ENCODE data around the gene FABP1. TPM values are rescaled to one million over a fixed set of nuclear protein-coding genes. Genes with fewer than 3 reads are reported as not detected.

The FABP1 gene
- total and polyA plus RNA-seq, 9 of the 15 experiments (the other 6 are each of a cell fraction or from before 2014, with no cell fraction given) = 0.64 TPM; not detected in 8

GRCh38 chr2:88148929-88149438 lies 21.1 kb upstream of the FABP1 start:
- no peak for DNase-seq (ENCODE audit: extremely low read depth in 1 of 4, low spot score in 3 of 4)
- no TSS peak for BruUV-seq (replicated peaks)

More at GRCh38 chr2:88148929-88149438, 21.1 kb upstream of the FABP1 start:
- H3K9ac ChIP-seq (ENCODE audit: insufficient read depth in 1 of 2, low read depth in 2 of 2, low read length in 2 of 2) = no peak overlapping the region
- no peaks in the 10 kb centered on the region for H3K79me2 ChIP-seq (ENCODE audit: control insufficient read depth, insufficient read depth, low read length)
- no peaks in the 10 kb centered on the region for H3K36me3 ChIP-seq (ENCODE audit: control insufficient read depth, insufficient read depth, low read length)
- POLR2A ChIA-PET = interaction anchor here (0.7 kb wide), 1 partner anchor 109 kb away, joined by 3 read pairs; no protein-coding TSS in a partner anchor
- no peak for FAIRE-seq
- CTCF ChIA-PET (ENCODE audit: low intra/inter-chr PET ratio) = no interaction called here
- H3K9me1 ChIP-seq (ENCODE audit: control insufficient read depth, insufficient read depth, low read length) = no peaks in the 10 kb centered on the region
- no peak for ATAC-seq
- no peak overlapping the region for H3K27ac ChIP-seq (ENCODE audit: extremely low read depth, low read depth, low read length)
- H2AFZ ChIP-seq (ENCODE audit: low read depth, low read length) = no peak overlapping the region
- intact Hi-C loops (cut with micrococcal nuclease) = no loop called here
- no peaks in the 10 kb centered on the region for H4K20me1 ChIP-seq (replicated peaks; ENCODE audit: control insufficient read depth, insufficient read depth, low read length)
- no peak for TF ChIP-seq ZNF121 (CRISPR knock-in tag; conservative IDR thresholded peaks at IDR 0.05)
- no peak for TF ChIP-seq NFIX (CRISPR knock-in tag; IDR thresholded peaks at IDR 0.05; ENCODE audit: low read depth)
- TF ChIP-seq ZNF551 (CRISPR knock-in tag; IDR thresholded peaks at IDR 0.05) = no peak
- no peak for TF ChIP-seq EWSR1 (IDR thresholded peaks at IDR 0.05; ENCODE audit: borderline replicate concordance, low read depth, partially characterized antibody)
- TF ChIP-seq BRF1 (IDR thresholded peaks at IDR 0.05; ENCODE audit: borderline replicate concordance, extremely low read depth, insufficient read length) = no peak
- TF ChIP-seq CBX8 (IDR thresholded peaks at IDR 0.05; ENCODE audit: borderline replicate concordance, extremely low read depth, low read depth, low read length, poor library complexity, severe bottlenecking) = no peak
- no peak for TF ChIP-seq ZNF668 (CRISPR knock-in tag; IDR thresholded peaks at IDR 0.05)
- no peak for TF ChIP-seq ZSCAN29 (IDR thresholded peaks at IDR 0.05)
- no peak for TF ChIP-seq MITF (IDR thresholded peaks at IDR 0.05)
- TF ChIP-seq CSDE1 (IDR thresholded peaks at IDR 0.05) = no peak
- TF ChIP-seq RFX5 (IDR thresholded peaks at IDR 0.05; ENCODE audit: low read depth, low read length) = no peak
- no peak for TF ChIP-seq POLR2G (IDR thresholded peaks at IDR 0.05; ENCODE audit: low read depth, low read length)
- TF ChIP-seq MTF1 (CRISPR knock-in tag; IDR thresholded peaks at IDR 0.05; ENCODE audit: borderline replicate concordance) = no peak
- no peak for TF ChIP-seq RBM22 (IDR thresholded peaks at IDR 0.05; ENCODE audit: low read depth, low read length, poor library complexity, severe bottlenecking)
- TF ChIP-seq CXXC5 (CRISPR knock-in tag; IDR thresholded peaks at IDR 0.05) = no peak
- no peak for TF ChIP-seq ZFP1 (CRISPR knock-in tag; IDR thresholded peaks at IDR 0.05)
- TF ChIP-seq, protein P1, sequence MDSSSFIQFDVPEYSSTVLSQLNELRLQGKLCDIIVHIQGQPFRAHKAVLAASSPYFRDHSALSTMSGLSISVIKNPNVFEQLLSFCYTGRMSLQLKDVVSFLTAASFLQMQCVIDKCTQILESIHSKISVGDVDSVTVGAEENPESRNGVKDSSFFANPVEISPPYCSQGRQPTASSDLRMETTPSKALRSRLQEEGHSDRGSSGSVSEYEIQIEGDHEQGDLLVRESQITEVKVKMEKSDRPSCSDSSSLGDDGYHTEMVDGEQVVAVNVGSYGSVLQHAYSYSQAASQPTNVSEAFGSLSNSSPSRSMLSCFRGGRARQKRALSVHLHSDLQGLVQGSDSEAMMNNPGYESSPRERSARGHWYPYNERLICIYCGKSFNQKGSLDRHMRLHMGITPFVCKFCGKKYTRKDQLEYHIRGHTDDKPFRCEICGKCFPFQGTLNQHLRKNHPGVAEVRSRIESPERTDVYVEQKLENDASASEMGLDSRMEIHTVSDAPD (CRISPR knock-in tag; IDR thresholded peaks at IDR 0.05) = no peak
- no peak for TF ChIP-seq ETV6 (IDR thresholded peaks at IDR 0.05; ENCODE audit: borderline replicate concordance in 1 of 2, low read depth in 2 of 2, low read length in 1 of 2)
- no peak for TF ChIP-seq ETV6 (CRISPR knock-in tag; IDR thresholded peaks at IDR 0.05; ENCODE audit: borderline replicate concordance)
- no peak for TF ChIP-seq RBM15 (IDR thresholded peaks at IDR 0.05; ENCODE audit: insufficient read depth, low read length)
- TF ChIP-seq NFATC3 (IDR thresholded peaks at IDR 0.05) = no peak
- in situ Hi-C loops (cut with MboI) = no loop called here
- peaks cover 0 to 3% of the 10 kb centered on the region in 2 experiments; a peak in 1 of 5 replicates for H3K27me3 ChIP-seq (ENCODE audit: control insufficient read depth in 2 of 2, insufficient read depth in 2 of 2, low read length in 2 of 2)
- H3K4me1 ChIP-seq (replicated peaks in 1 of 2; ENCODE audit: control insufficient read depth in 2 of 2, insufficient read depth in 2 of 2, low read length in 2 of 2) = no peaks in the 10 kb centered on the region; a peak in 1 of 5 replicates
- H3K9me3 ChIP-seq (replicated peaks; ENCODE audit: control insufficient read depth, insufficient read depth, low read depth, low read length) = no peaks in the 10 kb centered on the region
- no peak overlapping the region for H3K4me2 ChIP-seq (ENCODE audit: insufficient read depth, low read length)
- no peak overlapping the region for H3K4me3 ChIP-seq

Measured in K562 (cell line).